ENCODE measurements around the gene UGT1A1.

Gene UGT1A1

DNA sequence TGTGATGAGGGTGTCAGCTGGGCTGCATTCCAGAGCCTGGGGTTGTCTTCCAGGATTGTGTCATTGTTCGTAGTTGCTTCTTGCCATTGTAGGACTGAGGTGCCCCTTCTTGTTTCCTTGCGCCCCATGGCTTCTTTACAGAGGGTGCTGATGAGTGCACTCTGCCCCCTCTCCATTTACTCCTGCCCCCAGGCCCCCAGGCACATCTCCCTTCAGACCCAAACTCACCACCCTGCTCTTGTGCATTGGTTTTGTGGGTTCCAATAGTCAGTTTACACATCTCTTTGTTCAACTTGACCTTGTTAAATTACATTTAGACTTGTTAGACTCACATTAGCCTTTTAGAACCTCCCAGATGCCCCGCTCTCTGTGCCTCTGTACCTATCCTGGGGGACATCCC, 61.1 kb downstream of the UGT1A1 start:
- TF ChIP-seq, protein P1, sequence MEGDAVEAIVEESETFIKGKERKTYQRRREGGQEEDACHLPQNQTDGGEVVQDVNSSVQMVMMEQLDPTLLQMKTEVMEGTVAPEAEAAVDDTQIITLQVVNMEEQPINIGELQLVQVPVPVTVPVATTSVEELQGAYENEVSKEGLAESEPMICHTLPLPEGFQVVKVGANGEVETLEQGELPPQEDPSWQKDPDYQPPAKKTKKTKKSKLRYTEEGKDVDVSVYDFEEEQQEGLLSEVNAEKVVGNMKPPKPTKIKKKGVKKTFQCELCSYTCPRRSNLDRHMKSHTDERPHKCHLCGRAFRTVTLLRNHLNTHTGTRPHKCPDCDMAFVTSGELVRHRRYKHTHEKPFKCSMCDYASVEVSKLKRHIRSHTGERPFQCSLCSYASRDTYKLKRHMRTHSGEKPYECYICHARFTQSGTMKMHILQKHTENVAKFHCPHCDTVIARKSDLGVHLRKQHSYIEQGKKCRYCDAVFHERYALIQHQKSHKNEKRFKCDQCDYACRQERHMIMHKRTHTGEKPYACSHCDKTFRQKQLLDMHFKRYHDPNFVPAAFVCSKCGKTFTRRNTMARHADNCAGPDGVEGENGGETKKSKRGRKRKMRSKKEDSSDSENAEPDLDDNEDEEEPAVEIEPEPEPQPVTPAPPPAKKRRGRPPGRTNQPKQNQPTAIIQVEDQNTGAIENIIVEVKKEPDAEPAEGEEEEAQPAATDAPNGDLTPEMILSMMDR (IDR thresholded peaks at IDR 0.05; ENCODE audit: control insufficient read depth, extremely low read depth, insufficient read depth) = no peak
- no peak for DNase-seq (ENCODE audit: low read depth)
- no peak overlapping the region for H3K4me3 ChIP-seq (ENCODE audit: low read depth, low read length)

DNA sequence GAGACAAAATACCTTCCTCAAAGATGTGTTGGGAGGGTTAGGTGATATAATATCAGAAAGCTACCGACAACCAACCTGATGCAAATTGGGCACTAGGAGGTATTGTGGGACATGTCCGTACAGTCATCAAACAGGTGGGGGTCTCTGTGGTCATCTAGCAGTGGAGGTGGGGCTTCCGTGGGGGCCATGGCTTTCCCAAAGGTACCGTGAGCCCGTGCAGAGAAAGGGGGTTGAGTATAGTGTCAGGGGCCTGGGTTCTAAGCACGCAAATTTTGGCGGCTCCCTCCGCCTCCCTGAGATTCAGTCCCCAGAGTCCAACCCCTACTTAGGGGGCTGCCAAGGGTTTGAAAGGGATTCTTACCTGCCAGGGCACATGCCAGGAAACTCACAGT, 61.6 kb downstream of the UGT1A1 start:
- H3K4me3 ChIP-seq (ENCODE audit: low read depth, low read length) = no peak overlapping the region
- TF ChIP-seq, protein P1 (IDR thresholded peaks at IDR 0.05; ENCODE audit: control insufficient read depth, extremely low read depth, insufficient read depth) = no peak
- DNase-seq (ENCODE audit: low read depth) = no peak

DNA sequence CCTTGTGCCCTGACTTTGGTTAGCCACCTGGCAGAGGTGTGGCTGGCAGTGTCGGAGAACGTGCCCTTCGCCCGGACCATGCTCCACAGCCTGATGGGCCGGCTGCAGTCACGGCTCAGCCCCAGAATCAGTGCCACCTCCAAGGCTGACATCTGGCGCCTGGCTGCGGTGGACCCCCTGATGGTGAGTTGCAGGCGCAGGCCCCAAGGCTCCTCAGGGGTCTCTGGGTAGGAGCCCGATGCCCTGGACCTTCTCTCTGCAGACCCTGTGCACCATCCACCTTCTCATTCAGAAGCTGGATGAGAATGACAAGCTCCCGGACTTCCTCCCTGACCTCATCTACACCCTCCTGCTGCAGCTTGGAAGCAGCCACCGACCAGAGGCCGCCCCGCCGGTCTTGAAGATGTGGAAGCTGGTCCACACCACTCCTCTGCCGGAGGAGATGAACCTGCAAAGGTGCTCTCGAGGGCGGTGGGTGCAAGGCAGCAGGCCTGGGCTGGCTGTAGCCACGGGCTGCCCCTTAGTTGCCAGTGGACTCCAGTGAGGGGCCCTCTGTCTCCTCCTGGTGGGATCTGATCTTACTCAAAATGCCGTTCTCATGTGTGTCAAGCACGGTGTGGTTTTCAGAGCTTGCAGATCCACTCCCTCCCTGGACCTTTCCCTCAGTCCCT, 62.2 kb downstream of the UGT1A1 start:
- DNase-seq (ENCODE audit: low read depth) = no peak
- no peak overlapping the region for H3K4me3 ChIP-seq (ENCODE audit: low read depth, low read length)
- TF ChIP-seq, protein P1 (IDR thresholded peaks at IDR 0.05; ENCODE audit: control insufficient read depth, extremely low read depth, insufficient read depth) = no peak
